GM19193 (cell line): ENCODE results near the gene ERICH3.

Experiments
- POLR2A ChIP-seq: IDR thresholded peaks from 4 replicates; pipeline ENCODE4 v1.6.1; 2011; ENCODE audit not compliant: insufficient read depth, insufficient read length; ENCODE audit errors: extremely low read depth

The ERICH3 gene

GRCh38 chr1:74673351-74674111 is at the start of gene ERICH3:
Gene ERICH3, minus strand, starts transcription at chr1:74673792. Its CDS starts 273 bp downstream, at chr1:74673519.
- TF ChIP-seq POLR2A: no peak

- TF ChIP-seq POLR2A: no peak
These were observed 44.0 kb upstream of the ERICH3 start for GRCh38 chr1:74717626-74718025.

GRCh38 chr1:74716822-74717221 is 43.2 kb upstream of the ERICH3 start:
- TF ChIP-seq POLR2A: no peak

GRCh38 chr1:74715806-74716205 is 42.2 kb upstream of the ERICH3 start:
- TF ChIP-seq POLR2A: no peak

GRCh38 chr1:74715236-74715502 is 41.6 kb upstream of the ERICH3 start:
- TF ChIP-seq POLR2A: no peak

GRCh38 chr1:74714429-74715235 is 41.0 kb upstream of the ERICH3 start:
- TF ChIP-seq POLR2A: no peak

- no peak for TF ChIP-seq POLR2A
These were observed 40.3 kb upstream of the ERICH3 start for GRCh38 chr1:74713849-74714248.

- no peak for TF ChIP-seq POLR2A
These were observed 39.3 kb upstream of the ERICH3 start for GRCh38 chr1:74712881-74713280.

GRCh38 chr1:74703386-74704182 is 30.0 kb upstream of the ERICH3 start:
- TF ChIP-seq POLR2A: no peak

- TF ChIP-seq POLR2A: no peak
These were observed 25.7 kb upstream of the ERICH3 start for GRCh38 chr1:74699331-74699730.

- no peak for TF ChIP-seq POLR2A
These were observed 24.2 kb upstream of the ERICH3 start for GRCh38 chr1:74697832-74698231.

- TF ChIP-seq POLR2A: no peak
These were observed 19.9 kb upstream of the ERICH3 start for GRCh38 chr1:74693473-74693872.

GRCh38 chr1:74690909-74691308 is 17.3 kb upstream of the ERICH3 start:
- no peak for TF ChIP-seq POLR2A

- no peak for TF ChIP-seq POLR2A
These were observed 16.7 kb upstream of the ERICH3 start for GRCh38 chr1:74690364-74690696.

- no peak for TF ChIP-seq POLR2A
These were observed 16.2 kb upstream of the ERICH3 start for GRCh38 chr1:74689621-74690363.
